NCI-H748 (cell line): ENCODE measurements around the gene SMR3B.
A peak's percentile ranks its signal among the peaks of the same experiment; 100 is the strongest.

Experiments used
- DNase-seq: peaks from one replicate; lab custom pipeline; 2025; ENCODE audit not compliant: unreplicated experiment; lab: John Stamatoyannopoulos, UW

SMR3B gene

DNA sequence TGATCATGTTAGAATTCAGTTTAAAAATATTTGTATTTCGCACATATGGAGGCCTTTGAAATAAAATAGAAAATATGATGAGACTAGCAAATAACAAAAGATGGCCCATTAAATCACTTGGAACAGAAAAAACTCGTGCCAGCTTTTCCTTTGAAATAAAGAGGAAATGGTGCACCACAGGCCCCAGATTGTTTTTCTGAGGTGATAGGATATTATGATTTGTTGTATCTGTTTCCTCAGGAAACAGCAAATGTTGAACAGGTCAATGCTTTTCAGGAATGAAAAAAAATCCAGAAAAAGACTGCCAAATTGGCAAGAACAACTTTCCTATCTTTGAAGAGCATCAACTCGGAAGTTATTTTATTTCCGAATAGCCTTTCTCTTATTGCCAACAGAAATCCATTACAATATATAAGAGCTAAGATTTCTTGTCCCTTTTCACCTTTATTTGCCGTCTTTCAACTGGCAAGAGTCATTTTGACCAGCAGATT lies at the start of gene SMR3B:
SMR3B (plus strand) TSS at position 441 of the 491 bp plus-strand sequence. CDS start 1,380 bp downstream, outside the sequence.
- DNase-seq = no peak

DNA sequence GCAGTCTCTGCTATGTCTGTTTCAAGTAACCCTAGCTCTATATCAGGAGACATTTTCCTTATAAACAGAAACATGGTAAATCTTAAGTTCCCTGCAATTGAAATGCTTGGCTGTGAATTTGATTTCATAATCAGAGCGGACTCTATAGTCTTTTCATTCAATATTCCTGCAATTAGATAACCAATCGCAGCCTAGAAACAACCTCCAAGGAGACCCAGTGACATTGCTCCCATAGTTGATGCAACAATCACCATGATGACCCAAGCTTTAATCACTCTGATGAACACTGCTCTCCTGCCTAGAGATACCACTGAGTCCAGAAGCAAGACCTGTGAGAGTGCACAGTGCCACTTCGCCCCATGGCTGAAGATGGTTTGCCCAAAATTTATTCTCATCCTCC lies 48.2 kb upstream of the SMR3B start, which contains the start of gene CABS1:
CABS1 (plus strand) TSS at position 301 of the 400 bp plus-strand sequence; CDS start at position 360, 59 bp downstream.
- DNase-seq = no peak

- no peak for DNase-seq
Measured at GRCh38 chr4:70336043-70336442, 46.9 kb upstream of the SMR3B start.

- no peak for DNase-seq
Measured at GRCh38 chr4:70337886-70338420, 45.0 kb upstream of the SMR3B start.

DNA sequence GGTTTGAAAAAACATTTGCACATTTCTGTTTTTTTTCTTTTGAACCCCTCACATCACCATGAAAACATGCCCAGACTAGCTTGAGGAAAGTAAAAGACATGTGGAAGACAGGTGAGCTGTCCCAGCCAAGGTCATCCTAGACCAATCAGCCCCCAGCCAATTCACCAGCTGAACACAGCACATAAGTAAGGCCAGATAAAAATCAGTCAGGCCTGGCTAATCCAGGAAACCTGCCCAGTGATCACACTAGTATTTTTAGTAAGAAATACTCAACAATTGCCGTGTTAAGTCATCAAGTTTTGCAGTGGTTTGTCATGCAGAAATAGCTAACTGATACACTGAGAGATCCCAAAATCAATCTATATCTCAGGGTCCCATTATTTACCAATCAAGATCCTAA lies 26.7 kb upstream of the SMR3B start:
- DNase-seq = no peak

DNA sequence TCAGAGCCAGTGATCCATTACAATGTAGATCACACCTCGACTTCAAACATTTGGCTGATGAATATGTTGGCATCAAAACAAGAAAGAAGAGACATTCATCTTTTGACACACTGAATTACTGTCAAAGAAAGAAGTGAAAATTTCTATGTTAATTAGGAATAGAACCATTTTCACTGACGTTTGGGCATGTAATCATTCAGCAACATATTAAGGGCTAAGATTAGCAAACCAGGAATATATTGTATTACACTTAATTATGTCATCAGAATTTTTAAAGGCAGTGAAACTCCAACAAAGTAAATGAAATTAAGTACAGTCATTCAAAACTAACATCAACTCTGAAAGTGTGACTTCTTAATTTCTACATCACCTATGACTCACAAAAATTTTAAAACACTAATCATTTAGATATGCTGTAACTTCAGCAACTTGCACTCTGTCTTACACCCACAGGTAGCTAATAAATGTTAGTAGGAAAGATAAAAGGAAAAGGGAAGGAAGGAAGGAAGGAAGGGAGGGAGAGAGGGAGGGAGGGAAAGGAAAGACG lies 23.7 kb upstream of the SMR3B start:
- no peak for DNase-seq

GRCh38 chr4:70360460-70360859 lies 22.5 kb upstream of the SMR3B start, which contains the start of gene SMR3A:
TSS of gene SMR3A (plus strand) at chr4:70360760. CDS start at chr4:70362116, 1,356 bp downstream.
- no peak for DNase-seq

DNA sequence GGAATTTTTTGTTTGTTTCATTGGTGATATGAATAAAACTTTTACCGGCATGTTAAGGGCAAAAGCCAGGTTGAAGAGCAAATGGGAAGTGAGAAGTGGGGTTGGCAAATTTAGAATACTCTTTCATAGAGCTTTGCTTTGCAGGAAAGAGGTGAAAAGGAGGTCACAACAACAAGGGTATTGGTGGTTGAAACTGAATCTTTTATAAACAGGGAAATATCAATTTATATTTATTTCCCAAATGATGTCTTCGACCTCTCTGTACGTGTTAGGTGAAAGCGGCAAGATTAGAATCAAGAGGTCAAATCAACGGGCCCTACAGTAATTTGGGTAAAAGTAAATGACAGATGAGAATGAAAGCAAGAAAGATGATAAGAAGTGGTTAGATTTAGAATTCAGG lies 18.9 kb upstream of the SMR3B start:
- DNase-seq = no peak

DNA sequence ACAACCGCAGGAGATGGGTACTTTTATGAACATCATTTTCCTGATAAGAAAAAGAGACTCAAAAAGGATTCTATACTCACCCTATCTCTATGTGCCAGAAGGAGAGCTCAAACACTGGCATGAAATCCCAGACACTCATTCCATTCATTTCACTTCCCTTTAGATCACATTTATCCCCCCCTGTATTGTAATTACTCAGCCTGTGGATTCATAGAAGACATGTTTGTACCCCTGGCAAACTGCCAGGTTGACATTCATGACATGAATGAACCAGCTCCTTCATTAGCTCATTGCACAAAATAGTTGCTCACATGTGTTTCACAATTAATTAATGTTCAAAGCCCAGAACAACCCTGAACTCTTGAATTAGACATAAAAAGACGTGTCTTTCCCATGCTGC lies 17.5 kb upstream of the SMR3B start:
- DNase-seq = peak; percentile 43

GRCh38 chr4:70367813-70368212 lies 15.1 kb upstream of the SMR3B start:
- no peak for DNase-seq

DNA sequence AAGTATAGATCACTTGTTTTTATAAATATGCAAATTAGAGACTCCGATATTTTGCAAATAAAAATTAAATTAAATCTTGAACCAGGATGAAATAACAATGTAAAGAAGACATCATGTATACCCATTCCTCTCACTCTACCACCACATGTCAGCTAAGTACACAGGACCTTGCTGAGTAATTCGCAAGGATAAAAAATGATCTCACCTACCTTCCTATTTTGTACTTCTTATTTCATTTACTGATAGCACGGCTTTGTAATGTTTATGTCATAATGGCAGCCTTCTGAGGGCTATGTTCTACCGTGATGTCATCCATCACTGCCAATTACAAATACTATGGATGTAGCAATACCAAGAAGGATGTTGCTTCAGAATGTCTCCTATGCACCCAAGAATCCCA lies 10.9 kb upstream of the SMR3B start:
- no peak for DNase-seq

DNA sequence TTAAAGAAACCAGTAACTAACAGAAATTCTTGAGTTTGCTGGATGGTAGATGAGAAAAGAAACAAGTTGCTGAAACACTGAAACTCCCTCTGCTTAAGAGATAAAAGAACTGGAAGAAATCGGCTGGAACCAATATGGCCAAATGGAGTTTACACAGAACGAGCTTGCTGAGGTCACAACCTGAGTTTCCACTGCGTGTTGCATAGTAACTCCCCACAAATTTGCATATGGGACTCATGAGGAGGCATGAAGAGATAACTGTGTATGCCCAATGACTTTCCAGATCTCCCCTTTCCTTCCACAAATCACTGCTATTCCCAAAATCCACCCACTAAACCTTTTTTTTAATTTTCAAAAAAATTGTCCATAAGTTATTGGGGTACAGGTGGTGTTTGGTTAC lies 10.2 kb upstream of the SMR3B start:
- DNase-seq = no peak

DNA sequence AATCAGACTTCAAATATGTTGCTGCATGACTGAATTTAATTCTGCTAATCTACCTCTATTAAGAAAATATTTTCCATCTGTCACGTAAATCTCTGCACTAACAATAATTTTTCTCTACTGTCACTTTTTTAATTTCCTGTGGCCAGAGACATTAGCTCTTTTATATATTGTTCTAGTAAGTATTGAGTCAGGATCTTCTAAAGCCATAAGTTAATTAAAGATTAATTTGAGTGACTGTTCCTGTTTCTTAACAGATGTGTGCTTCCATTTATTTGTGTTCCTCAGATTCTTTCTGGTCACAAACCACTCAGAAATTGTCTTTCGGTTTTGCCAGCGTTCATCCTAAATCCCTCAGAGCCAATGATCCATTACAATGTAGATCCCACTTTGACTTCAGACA lies 2.4 kb upstream of the SMR3B start:
- no peak for DNase-seq

DNA sequence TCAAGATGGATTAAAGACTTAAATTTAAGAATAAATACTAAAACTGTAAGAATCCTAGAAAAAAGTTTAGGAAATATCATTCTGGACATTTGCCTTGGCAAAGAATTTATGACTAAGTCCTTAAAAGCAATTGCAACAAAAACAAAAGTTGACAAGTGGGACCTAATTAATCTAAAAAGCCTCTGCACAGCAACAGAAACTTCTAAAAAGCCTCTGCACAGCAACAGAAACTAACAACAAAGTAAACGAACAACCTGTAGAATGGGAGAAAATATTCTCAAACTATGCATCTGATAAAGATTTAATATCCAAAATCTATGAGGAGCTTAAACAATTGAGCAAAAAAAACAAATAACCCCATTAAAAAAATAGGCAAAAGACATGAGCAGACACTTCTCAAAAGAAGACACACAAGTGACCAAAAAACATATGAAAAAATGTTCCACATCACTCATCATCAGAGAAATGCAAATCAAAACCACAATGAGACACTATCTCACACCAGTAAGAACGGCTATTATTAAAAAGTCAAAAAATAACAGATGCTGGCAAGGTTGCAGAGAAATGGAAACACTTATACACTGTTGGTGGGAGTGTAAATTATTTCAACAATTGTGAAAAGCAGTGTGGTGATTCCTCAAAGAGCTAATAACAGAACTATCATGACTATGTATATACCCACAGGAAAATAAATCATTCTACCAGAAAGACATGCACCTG lies 9.3 kb downstream of the SMR3B start:
- DNase-seq = no peak

- no peak for DNase-seq
Measured at GRCh38 chr4:70397580-70397979, 14.6 kb downstream of the SMR3B start, which contains the start of gene OPRPN. TSS of gene OPRPN (plus strand) at chr4:70397940. CDS start at chr4:70399286, 1,346 bp downstream.

DNA sequence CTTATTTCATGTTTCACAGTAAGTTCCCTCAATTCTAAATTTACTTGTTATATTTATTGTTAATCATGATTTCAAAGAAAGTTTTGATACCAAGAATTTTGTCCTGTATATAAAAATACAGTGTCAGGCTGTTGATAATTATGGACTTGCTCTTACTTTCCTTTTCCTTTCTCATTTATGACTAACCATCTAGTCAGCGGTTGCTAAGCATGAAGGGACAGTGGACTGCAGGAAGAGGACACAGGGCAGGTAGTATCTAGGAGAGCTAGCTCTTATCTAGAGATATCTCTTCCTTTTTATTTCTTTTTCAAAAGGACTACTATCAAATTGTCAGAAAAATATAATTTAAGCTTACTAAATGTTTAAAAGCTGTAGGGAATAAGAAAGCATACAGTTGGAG lies 16.4 kb downstream of the SMR3B start:
- DNase-seq = no peak

GRCh38 chr4:70402762-70403161 lies 19.8 kb downstream of the SMR3B start:
- DNase-seq = no peak

DNA sequence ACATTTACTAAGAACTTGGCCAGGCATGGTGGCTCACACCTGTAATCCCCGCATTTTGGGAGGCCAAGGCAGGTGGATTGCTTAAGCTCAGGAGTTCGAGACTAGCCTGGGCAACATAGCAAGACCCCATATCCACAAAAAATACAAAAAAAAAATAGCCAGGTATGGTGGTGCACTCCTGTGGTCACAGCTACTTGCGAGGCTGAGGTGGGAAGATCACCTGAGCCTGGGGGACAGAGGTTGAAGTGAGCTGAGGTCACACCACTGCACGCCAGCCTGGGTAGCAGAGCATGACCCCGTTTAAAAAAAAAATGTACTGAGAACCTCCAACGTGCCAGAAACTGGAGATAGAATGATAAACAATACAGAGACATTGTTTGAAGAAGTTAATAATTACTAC lies 22.8 kb downstream of the SMR3B start:
- DNase-seq = no peak

DNA sequence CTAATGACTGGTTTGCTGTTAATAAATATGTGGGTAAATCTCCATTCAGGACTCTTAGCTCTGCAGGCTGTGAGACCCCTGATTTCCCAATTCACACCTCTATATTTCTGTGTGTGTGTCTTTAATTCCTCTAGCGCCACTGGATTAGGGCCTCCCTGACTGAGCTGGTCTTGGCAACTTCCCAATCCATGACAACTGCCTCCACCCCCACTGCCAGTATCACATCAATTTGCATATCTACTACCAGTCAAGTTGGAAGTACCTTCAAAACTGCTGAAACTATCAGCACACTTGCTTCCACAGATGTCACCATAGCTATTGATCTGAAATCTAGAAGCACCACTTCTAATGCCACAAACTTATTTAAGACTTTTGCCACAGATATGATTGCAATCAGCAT lies 42.4 kb downstream of the SMR3B start:
- no peak for DNase-seq

- DNase-seq = no peak
Measured at GRCh38 chr4:70426789-70427188, 43.9 kb downstream of the SMR3B start.

DNA sequence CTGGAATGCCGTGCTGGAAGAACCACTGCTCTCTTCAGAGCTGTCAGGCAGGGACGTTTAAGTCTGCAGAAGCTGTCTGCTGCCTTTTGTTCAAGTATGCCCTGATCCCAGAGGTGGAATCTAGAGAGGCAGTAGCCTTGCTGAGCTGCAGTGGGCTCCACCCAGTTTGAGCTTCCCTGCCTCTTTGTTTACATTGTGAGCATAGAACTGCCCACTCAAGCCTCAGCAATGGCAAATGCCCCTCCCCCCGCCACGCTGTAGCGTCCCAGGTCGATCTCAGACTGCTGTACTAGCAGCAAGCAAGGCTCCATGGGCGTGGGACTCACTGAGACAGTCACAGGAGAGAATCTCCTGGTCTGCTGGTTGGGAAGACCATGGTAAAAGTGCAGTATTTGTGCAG lies 54.3 kb downstream of the SMR3B start:
- DNase-seq = no peak
